HG03520 (cell line): ENCODE data around the gene EDC3.
A peak's percentile ranks its signal among the peaks of the same experiment; 100 is the strongest.
"Not testable (repeated sequence)": the region's sequence is repeated elsewhere in the genome, so short reads cannot be mapped to it uniquely, and the experiment has no call there.

Experiments
- ATAC-seq: cut with Tn5 transposase; IDR thresholded peaks from one replicate; pipeline ENCODE4 v1.9.1; 2021; ENCODE audit warnings: mild to moderate bottlenecking, moderate library complexity; ENCODE audit not compliant: unreplicated experiment

The EDC3 gene

DNA sequence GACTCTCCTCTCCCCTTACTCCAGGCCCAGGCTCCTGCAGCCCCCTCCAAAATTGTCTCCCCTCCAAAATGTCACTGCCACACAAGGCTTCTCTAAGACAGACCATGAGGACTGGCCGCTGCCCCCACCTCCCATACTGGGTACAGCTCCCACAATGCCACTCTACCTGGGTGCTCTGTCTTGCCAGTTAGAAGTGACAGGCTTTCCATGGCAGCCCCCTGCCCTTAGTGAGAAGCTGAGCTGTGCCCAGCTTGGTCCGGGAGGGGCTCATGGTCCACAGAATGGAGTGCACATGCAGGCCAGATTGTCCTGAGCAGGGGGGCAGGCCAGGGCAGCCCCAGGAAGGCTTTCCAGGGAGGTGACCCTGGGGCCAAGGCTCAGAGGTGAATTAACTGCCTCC, 83.1 kb downstream of the EDC3 start:
- no peak for ATAC-seq

DNA sequence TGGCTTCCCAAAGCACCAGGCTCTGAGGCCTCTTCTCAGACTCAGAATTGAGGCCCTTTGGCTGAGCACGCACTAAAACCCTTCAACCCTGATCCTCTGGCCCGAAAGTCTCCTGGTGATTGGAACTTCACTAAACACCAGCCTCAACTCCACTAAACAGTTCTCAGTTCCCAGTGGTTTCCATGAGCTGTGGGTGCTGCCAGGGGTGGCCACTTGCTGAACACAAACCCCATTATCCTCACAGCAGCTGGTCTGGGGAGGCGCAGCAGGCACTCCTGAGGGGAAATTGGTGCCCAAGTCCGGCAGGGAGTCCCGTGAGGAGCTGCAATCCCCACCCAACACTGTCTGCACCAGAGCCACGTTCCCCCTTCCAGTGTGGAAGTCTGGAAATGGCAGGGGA, 84.0 kb downstream of the EDC3 start:
- ATAC-seq = no peak

DNA sequence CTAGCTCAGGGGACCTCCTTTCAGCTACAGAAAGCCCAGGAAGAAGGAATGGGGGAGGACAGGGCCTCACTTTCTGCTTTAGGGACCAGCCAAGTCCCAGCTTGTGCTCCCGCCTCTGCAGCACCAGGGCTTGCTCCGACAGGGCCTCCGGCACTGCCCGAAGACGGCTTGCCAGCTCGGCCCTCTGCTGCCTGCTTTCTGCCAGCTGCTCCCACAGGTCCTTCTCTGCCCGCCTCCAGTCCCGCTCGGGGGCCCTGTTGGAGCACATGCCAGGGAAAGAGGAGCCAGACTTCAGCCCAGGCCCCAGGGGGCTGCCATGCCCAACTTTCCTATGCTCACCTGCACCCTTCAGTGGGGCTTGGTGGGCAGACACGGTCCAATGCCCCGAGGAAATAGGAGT, 84.5 kb downstream of the EDC3 start:
- no peak for ATAC-seq

DNA sequence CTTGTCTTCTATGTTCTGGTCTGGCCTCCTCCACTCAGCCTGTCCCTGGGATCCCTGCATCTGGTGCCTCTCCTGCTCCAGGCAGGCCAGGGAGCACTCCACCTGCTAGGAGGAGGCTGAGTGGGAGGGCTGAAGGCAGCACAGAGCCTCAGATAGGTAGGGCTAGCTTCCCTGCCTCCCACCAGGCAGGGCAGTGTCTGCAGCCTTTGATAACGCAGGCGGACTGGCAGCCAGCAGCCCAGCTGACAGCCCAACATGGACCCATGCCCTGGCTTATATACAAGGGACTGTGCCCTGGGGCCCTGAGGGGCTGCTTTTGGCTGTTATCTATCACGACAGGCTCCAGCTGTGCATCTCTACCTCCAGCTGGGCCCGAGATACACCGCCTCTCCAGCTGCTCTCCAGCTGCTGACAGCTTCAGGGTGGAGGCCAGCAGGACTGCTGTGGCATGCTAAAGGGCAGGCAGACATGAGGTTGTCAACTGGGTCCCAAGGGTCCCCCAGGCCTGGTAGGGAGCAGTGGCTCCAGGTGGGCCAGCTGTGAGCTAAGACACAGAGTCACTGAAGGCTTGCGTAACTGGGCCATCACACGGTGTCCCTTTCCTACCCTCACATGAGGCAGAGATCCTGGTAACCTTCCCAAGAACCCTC, 85.4 kb downstream of the EDC3 start:
- no peak for ATAC-seq

DNA sequence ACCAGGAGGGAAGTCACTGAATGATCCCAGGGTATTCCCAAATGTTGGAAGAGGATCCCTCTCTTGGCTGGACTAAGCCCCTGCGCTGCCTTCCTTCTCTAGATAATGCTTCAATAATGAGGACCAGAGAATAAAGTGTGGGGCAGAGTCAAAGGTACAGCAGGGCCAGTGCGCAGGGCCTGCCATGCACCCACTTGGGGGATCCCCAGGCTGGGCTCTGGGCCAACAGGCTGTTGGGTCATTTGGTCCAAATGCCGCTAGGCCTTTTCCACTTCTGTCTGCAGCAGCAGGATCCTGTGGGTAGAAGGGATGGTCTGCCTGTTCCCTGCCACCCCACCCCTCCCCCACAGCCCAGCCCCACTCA, 85.9 kb downstream of the EDC3 start:
- no peak for ATAC-seq

DNA sequence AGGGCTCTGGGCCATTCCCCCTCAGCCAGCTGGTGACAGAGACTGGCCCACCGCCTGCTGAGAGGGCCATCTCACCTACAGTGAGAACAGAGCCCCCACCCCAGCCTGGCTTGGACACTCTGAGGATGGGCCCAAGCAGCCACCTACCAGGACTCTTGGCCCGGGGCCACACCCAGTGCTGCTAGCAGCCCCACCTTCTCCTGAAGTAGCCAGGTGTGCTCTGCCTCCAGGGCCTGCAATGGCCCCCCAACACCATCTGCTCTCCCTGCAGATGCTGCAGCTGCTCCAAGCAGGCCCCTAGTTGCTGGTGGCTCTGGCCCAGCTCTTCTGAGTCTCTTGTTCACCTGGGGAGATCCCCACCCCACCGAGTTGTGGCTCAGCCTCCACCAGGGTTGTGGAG, 87.0 kb downstream of the EDC3 start:
- no peak for ATAC-seq

DNA sequence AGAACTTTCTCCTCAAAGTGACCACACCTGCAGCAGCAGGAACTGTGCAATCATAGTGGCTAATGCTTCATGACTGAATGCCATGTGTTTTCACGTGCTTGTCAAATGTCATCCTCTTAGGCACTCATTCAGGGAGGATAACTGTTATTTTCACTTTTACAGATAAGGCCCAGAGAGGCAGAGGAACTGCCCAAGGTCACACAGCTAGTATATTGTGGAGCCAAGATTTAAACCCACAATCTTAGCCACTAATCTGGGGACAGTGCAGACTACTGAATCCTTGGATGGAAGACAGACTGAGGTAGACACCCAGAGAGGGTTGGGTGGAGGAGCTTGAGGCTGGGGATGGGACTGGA, 90.1 kb downstream of the EDC3 start:
- no peak for ATAC-seq

DNA sequence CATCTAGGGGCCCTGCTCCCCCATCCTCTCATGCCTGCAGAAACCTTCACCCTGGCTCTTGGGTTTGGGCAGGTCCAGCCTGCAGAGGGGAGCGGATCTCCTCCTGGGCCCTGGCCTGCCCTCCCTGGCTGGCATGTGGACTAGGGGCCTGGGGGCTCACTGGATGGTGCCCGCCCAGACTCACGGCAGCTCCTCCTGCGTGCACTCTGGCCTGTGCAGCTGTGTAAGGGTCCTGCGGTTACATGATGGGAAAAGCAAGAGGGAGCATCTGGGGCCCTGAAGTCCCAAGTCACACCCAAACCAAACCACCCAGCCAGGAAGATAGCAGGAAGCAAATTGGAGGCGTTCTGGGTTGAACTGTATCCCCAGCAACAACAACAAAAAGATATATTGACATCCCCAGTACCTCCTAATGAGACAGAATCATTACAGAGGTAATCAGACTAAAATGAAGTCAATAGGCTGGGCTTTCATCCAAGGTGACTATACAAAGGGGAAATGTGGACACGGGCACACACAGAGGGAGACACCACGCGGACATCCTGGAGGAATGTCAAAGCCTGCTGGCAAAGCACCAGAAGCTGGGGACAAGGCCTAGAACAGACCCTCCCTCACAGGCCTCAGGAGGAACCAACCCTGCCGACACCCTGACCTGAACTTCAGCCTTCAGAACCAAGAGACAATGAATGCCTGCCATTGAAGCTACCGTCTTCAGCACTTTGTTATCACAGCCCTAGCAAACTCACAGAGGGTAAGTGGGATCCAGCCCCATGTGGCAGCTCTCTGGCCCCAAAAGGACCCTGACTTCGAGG, 90.6 kb downstream of the EDC3 start:
- ATAC-seq = no peak

DNA sequence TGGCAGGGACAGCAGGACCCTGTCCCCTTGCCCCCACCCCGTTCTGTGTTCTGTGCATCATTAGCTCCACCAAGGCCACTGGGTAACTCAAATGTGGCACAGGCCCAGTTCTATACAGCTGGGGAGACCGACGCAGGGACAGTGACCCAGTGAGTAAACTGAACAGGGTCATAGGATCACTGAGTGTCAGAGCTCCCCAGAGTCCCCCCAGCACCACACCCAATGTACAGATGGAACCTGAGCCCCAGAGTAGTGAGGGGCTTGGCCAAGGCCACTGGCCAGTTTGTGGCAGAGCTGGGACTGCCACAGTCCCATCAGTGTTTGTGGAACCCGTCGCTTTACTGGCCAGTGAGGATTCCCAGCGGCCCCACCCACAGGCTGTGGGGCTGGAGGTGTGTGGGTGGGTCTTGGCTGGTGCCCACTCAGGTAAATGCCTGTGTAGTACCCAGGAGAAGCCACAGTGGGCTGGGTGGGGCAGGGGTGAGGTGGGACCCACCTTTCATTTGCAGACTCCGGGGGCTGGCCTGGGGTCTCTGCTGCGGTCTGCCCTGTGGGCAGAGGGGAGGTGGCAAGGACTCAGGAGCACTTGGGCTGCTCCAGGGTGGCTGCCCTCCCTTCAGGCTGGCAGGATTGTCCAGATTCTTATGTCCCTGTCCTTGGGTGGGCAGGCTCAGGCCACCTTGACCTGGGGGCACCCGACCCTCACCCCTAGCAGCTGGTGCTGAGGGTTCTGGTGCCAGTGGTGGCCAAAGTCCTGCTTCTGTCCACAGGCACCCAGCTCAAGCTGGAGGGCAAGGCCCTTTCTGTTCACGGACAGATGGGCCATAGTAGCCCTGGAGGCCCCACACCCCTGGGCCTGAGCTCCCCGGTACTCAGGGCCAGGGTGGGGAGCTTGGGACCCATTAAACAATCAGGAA, 91.8 kb downstream of the EDC3 start:
- ATAC-seq = no peak

DNA sequence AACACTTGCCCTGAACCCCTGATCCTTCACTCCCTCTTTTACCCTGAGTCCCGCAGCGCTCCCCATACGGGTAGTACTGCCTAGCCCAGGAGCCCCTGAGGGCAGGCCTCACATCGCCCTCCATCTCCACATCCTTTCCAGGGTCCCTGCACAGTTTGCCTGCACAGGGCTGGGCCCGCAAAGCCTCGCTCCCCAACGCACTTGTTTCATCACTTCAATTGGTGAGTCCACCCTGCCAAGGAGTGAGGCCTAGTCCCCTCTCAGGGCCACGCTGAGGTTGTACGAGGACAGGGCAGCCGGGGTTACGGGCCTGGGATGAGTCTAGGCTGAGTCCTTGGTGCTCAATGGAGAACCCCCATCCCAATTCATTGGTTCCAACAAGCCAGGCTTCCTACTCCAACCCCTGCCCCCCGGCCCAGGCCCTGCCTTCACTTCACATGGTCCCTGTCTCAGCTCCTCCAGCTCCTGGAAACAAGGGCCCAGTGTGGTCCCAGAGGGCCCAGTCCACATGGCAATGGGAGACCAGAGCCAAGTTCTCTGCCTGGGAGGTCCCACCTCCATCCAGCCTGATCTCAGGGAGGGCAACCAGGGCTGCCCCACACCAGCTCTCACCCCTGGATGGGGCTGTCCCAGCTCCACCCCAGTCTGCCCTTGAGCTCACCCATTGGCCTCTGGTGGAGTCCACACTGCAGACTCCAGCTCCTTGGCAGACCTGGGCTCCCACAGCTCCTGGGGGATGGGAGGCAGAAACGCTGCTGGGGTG, 92.6 kb downstream of the EDC3 start:
- ATAC-seq = no peak

DNA sequence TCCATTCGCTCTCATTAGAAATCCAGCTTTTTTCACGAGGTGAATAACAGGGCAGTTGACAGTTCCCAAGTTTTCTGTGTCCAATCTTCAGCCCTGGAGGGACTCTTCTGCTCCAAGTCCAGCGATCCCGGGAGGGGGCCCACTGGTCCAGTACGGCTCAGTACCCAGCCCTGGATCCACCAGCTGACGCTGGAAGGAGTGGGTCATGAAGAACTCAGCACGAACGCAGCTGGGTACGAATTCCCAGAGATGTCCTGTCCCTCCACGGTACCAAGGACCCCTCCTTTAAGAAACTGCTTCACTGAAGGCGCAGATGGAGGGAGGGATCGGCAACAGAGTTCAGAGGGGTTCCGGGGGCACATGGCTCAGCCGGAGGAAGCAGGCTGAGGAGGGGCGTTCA, 96.7 kb downstream of the EDC3 start:
- no peak for ATAC-seq

DNA sequence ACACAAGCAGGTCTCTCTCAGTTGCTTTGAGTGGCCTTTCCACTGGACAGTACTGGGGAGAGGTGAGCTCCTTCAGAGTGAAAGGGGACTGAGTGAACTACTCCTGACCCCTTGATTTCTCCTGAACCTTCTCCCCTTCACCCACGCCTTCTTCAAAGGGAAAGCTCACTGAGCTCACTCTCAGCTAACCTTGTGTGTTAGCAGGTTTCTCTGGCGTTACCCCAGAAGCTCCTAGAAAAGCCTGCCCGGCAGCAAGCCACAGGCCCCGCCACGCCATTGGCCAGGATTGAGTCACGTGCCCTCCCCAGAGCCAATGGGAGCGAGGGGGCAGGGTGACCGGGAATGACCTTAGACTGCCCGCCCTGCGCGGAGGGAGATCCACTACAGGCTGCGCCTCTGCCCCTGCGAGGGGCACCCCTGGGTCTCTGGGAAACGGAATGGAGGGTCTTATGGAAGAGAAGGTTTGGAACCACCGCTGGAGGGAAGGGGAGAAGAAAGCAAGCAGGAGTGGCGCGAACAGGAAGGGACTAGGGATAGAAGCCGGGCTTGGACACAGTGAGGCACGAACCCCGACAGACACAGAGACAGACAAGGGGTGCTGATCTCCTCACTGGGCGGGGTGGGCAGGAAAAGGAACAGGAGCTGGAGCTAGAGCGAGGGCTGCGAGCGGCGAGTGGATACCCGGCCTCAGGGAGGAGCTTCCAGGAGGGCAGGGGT, 97.5 kb downstream of the EDC3 start:
- peak; percentile 82 for ATAC-seq

DNA sequence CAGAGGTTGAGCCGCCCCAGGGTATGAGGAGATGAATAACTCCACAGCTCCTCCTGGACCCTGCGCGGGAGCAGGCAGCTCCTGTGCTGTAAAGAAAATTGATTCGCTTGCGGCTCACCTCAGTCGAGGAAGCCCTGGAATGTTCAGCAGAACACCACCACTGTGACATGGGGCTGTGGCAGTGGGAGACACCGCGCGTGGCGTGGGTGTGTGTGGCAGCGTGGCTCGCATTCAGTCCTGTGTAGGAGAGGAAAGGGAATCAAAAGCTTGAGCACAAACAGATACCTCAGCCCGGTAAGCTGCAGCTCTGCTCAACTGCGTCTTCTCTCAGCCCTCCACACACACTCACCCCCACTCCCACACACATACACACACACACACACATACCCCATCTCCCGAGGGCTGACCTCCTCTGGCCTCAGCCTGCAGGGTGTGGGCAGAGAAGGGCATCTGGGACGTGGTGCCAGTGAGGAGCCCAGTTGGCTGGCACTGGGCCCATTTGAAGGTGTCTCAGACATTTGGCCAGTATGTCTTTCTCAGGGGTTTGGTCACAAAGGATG, 98.6 kb downstream of the EDC3 start:
- ATAC-seq = not testable (repeated sequence)

DNA sequence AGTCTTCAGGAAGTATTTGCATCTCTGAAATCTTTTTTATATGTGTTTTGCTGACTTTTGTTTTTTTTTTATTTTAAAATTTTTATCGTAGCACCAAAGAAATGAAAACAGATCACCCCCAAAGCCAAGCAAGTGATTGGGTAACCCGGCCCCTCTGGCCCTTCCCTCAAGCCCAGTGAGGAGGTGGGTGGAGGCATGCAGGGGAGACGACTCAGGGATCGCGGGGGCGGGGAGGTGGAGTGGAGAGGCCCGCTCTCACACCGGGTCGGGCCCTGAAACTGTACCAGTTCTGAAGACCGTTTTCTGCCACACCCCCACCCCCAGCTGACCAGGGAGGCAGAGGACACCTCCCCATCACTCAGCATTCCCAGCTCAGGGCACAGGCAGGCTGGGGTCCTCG, 99.1 kb downstream of the EDC3 start:
- ATAC-seq = not testable (repeated sequence)

DNA sequence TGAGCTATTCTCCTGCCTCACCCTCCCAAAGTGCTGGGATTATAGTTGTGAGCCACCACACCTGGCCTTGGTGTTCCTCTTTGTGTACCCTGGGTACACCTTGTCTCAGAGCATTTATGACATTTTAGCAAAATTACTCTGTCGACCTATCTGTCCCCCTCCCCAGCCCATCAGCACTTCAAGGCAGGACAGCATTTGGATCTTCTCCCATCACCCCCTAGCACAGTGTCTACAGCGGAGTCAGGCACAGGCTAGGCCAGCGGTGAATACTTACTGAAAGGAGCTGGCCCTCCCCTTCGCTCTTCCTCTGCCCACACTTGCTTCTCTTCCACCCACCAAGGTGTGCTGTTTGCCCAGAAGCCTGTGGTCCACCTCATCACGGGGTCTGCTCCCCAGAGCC, 100.6 kb downstream of the EDC3 start:
- no peak for ATAC-seq

DNA sequence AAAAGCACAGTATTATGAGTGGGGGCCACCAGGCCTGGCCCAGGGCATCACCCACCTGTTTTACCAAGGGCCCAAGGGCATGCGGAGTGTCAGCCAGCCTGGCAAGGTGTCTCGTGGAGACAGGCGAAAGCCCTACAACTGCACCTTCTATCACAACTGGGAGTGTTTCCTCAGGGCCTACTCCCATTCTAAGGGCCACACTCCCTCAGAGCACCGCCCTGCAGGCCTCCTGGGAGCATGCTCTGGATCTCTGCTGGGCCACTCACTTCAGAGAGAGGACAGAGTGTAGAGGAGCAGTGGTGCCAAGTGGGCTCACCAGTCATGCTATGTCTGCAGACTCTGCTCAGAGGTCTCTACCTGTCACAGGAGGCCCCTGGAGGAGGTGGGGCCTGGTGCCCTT, 101.4 kb downstream of the EDC3 start:
- ATAC-seq = no peak

DNA sequence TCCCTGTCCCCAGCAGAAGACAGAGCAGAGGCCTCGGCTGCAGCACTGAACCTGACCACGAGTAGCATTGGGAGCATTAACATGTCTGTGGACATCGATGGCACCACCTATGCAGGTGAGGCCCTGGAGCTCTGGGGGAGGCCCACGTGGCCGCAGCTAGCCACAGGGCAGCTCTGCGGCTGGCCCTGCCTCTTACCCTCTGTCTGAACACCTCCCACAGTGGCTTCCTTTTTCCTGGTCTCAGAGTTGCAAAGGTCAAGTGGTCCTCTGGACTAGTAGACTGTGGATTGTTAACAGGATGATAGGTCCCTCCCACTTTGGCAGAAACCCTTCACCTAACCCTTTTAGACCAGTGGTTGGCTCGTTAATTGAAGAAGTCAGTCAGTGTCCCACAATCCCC, 102.7 kb downstream of the EDC3 start:
- ATAC-seq = no peak

DNA sequence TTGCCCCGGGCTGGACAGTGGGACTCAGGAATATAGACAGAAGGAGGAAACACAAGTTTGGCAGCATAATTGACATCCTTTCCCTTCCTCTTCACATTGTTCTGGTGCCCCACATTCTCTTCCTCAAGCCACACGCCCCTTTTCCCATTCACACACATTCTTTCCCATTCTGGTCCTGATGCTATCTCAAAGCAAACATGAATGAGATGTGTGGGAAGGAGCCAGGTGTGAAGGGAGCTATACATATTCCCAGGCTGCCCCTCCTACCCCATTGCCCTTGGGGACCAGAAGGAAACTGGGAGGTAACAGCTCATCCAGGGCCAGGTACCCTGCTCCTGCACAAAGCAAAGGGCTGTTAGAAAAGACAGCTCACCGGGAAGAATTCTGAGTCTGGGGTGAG, 103.6 kb downstream of the EDC3 start:
- ATAC-seq = no peak

DNA sequence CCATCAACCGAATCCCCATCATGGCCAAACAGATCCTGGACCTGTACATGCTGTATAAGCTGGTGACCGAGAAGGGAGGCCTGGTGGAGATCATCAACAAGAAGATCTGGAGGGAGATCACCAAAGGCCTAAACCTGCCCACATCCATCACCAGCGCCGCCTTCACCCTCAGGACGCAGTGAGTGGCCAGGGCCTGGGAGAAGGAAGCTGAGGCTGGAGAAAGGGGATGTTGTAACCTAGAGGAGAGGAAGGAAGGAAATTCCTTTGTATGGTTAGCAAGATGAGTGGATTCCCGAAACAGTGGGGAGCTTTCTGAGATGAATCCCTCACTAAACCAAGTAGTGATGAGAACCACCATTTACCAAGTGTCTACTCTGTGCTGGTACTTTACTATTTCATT, 106.0 kb downstream of the EDC3 start:
- no peak for ATAC-seq

DNA sequence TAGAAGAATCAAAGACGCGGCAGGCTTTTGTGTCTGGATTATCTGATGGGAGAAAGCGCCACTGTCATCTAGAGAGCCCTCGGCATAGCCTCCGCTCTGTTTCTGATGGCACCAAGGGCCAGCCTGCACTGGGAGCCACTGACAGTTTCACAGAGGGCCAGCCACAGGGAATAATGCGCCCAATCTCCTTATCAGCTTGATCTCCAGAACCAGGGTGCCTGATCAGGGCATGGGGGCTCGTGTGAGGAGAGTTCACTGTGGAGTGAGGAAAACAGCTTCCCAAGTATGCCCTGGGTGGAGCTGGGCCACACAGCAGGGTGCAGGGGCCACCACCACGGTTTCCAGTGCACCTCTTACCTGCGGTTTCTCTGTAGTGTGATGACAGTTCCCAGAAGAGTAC, 110.0 kb downstream of the EDC3 start:
- no peak for ATAC-seq
